NCI-H2227 (cell line): ENCODE measurements around the gene CAMK2B.

Source experiments
- DNase-seq: peaks from one replicate; lab custom pipeline; 2025; ENCODE audit not compliant: unreplicated experiment; lab: John Stamatoyannopoulos, UW

The CAMK2B gene

GRCh38 chr7:44325201-44325671 lies at the start of gene CAMK2B:
CAMK2B (minus strand) TSS chr7:44325594; CDS start chr7:44325421, 173 bp downstream.
- DNase-seq, result peak; percentile 26

GRCh38 chr7:44374007-44374763 lies 48.8 kb upstream of the CAMK2B start:
- no peak for DNase-seq

GRCh38 chr7:44373418-44373740 lies 48.0 kb upstream of the CAMK2B start:
- DNase-seq, result no peak

- no peak for DNase-seq
These were observed 47.4 kb upstream of the CAMK2B start for GRCh38 chr7:44372560-44373417.

- DNase-seq, result no peak
These were observed 43.5 kb upstream of the CAMK2B start for GRCh38 chr7:44368885-44369284.

GRCh38 chr7:44368455-44368854 lies 43.1 kb upstream of the CAMK2B start:
- no peak for DNase-seq

GRCh38 chr7:44367475-44368043 lies 42.2 kb upstream of the CAMK2B start:
- DNase-seq, result no peak

- DNase-seq, result no peak
These were observed 41.6 kb upstream of the CAMK2B start for GRCh38 chr7:44366986-44367385.

- DNase-seq, result no peak
These were observed 28.3 kb upstream of the CAMK2B start for GRCh38 chr7:44353668-44354067.

- no peak for DNase-seq
These were observed 23.7 kb upstream of the CAMK2B start for GRCh38 chr7:44348851-44349781.

- DNase-seq, result no peak
These were observed 22.9 kb upstream of the CAMK2B start for GRCh38 chr7:44348300-44348699.

- no peak for DNase-seq
These were observed 22.2 kb upstream of the CAMK2B start for GRCh38 chr7:44347546-44348114.

- no peak for DNase-seq
These were observed 20.7 kb upstream of the CAMK2B start for GRCh38 chr7:44346063-44346462.

GRCh38 chr7:44341401-44341800 lies 16.0 kb upstream of the CAMK2B start:
- no peak for DNase-seq

- no peak for DNase-seq
These were observed 13.2 kb upstream of the CAMK2B start for GRCh38 chr7:44338600-44338999.

- DNase-seq, result no peak
These were observed 11.1 kb upstream of the CAMK2B start for GRCh38 chr7:44336491-44336890.

GRCh38 chr7:44335184-44335583 lies 9.8 kb upstream of the CAMK2B start:
- no peak for DNase-seq

- no peak for DNase-seq
These were observed 9.3 kb upstream of the CAMK2B start for GRCh38 chr7:44334734-44335097.

- no peak for DNase-seq
These were observed 8.7 kb upstream of the CAMK2B start for GRCh38 chr7:44333911-44334733.

GRCh38 chr7:44331682-44332081 lies 6.3 kb upstream of the CAMK2B start:
- no peak for DNase-seq
